CD8-positive, alpha-beta memory T cell (primary cell): Measurements from ENCODE around the gene GPC6. TPM values are rescaled to one million over a fixed set of nuclear protein-coding genes. Genes with fewer than 3 reads are reported as not detected.
A peak's percentile ranks its signal among the peaks of the same experiment; 100 is the strongest.

Experiments
- CTCF ChIA-PET: fragments of 350-600 bp; sonication (Branson Sonifier 250); formaldehyde crosslinking; loops from one replicate; lab custom pipeline; 2021; ENCODE audit warnings: antibody characterized with exemption; lab: Charles Lee
- POLR2A ChIA-PET: fragments of 350-600 bp; sonication (Branson Sonifier 250); formaldehyde crosslinking; loops from one replicate; lab custom pipeline; 2021; ENCODE audit warnings: antibody characterized with exemption; lab: Charles Lee
- DNase-seq, 5 donors: peaks; one replicate each; pipeline versions ENCODE4 v3.0.0 to v3.0.0-alpha.2; 2020 to 2022; ENCODE audit warnings: mixed read lengths in 1 of 5
- H3K27ac ChIP-seq: one replicate; pipeline ENCODE4 v1.7.0; 2013; ENCODE audit warnings: low read depth, mild to moderate bottlenecking, low read length, moderate library complexity
- H3K27me3 ChIP-seq: 2 replicates; pipeline ENCODE4 v1.7.0; 2013; ENCODE audit warnings: low read length, mild to moderate bottlenecking; ENCODE audit not compliant: insufficient read depth, poor library complexity, severe bottlenecking
- H3K36me3 ChIP-seq: 2 replicates; pipeline ENCODE4 v1.7.0; 2013; ENCODE audit warnings: mild to moderate bottlenecking, low read length, moderate library complexity; ENCODE audit not compliant: insufficient read depth
- H3K4me1 ChIP-seq: 2 replicates; pipeline ENCODE4 v1.7.0; 2013; ENCODE audit warnings: mild to moderate bottlenecking, low read length, moderate library complexity; ENCODE audit not compliant: insufficient read depth
- H3K4me3 ChIP-seq: 2 replicates; pipeline ENCODE4 v1.7.0; 2013; ENCODE audit warnings: mild to moderate bottlenecking, low read length
- H3K9me3 ChIP-seq: 2 replicates; pipeline ENCODE4 v1.7.0; 2013; ENCODE audit warnings: mild to moderate bottlenecking, low read length
- H3K27ac Mint-ChIP-seq, 8 donors: one replicate each; pipeline ENCODE4 v1.8.0; 2020 to 2021; ENCODE audit warnings: mixed read lengths in 8 of 8, mild to moderate bottlenecking in 6 of 8, inconsistent platforms in 3 of 8, moderate library complexity in 3 of 8
- H3K27me3 Mint-ChIP-seq, 2 donors: one replicate each; pipeline ENCODE4 v1.8.0; 2020 to 2021; ENCODE audit warnings: mixed read lengths in 2 of 2, mild to moderate bottlenecking in 1 of 2, moderate library complexity in 1 of 2
- H3K36me3 Mint-ChIP-seq, 3 donors: one replicate each; pipeline ENCODE4 v1.8.0; 2020 to 2021; ENCODE audit warnings: mixed read lengths in 3 of 3, inconsistent platforms in 1 of 3, mild to moderate bottlenecking in 1 of 3
- H3K4me1 Mint-ChIP-seq, 3 donors: one replicate each; pipeline ENCODE4 v1.8.0; 2020 to 2021; ENCODE audit warnings: mixed read lengths in 3 of 3, inconsistent platforms in 1 of 3, mild to moderate bottlenecking in 1 of 3
- H3K4me3 Mint-ChIP-seq, 7 donors: one replicate each; pipeline ENCODE4 v1.8.0; 2020 to 2021; ENCODE audit warnings: mixed read lengths in 7 of 7, mild to moderate bottlenecking in 6 of 7, moderate library complexity in 4 of 7, inconsistent platforms in 2 of 7
- H3K9me3 Mint-ChIP-seq, 5 donors: one replicate each; pipeline ENCODE4 v1.8.0; 2020 to 2022; ENCODE audit warnings: mixed read lengths in 5 of 5, mild to moderate bottlenecking in 3 of 5, moderate library complexity in 2 of 5, inconsistent platforms in 1 of 5
- polyA plus RNA-seq: library from polyadenylated mRNA; unstranded; fragments of 300-500 nt; fragmentation: Illumina TruSeq; gene quantifications from one replicate; pipeline ENCODE4 v1.2.3, GENCODE V29; 2021
- total RNA-seq, 2 experiments: library from RNA; stranded (reverse); gene quantifications; one replicate each; pipeline ENCODE4 v1.2.3, GENCODE V29; 2021

Gene GPC6
- total and polyA plus RNA-seq, 3 experiments from 2014 or later: not detected

DNA sequence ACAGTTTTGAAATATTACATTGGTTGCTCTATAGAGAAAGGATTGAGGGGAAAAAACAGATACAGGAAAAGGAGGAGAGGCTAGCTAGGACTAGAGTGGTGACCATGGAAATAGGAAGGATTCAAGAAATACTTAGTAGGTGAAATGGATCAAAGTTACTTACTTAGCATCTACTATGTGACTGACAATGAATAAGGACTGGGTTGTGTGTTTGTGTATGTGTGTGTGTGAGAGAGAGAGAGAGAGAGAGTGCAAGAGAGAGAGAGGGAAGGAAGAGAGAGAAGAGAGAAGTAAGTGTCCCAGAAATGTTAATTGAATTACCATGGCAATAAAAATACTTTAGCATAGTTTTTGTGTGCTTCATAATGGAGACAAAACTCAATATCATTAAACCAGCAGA is 7.9 kb downstream of the GPC6 start:
- H3K36me3 ChIP-seq: no peaks in the 10 kb centered on the region
- Mint-ChIP-seq H3K9me3 (peaks cover 10 to 17% (median 15%) of the 10 kb centered on the region in 5 donors), H3K4me1 (no peaks in the 10 kb centered on the region), H3K4me3 (no peak overlapping the region), H3K36me3 (no peaks in the 10 kb centered on the region), H3K27me3 (peaks cover 6 to 14% of the 10 kb centered on the region in 2 donors), H3K27ac (no peak overlapping the region)
- no peak for DNase-seq
- no peaks in the 10 kb centered on the region for H3K9me3 ChIP-seq
- no peak overlapping the region for H3K27ac ChIP-seq
- POLR2A ChIA-PET: no interaction called here
- CTCF ChIA-PET: no interaction called here
- no peaks in the 10 kb centered on the region for H3K4me1 ChIP-seq
- no peak overlapping the region for H3K4me3 ChIP-seq
- no peaks in the 10 kb centered on the region for H3K27me3 ChIP-seq

DNA sequence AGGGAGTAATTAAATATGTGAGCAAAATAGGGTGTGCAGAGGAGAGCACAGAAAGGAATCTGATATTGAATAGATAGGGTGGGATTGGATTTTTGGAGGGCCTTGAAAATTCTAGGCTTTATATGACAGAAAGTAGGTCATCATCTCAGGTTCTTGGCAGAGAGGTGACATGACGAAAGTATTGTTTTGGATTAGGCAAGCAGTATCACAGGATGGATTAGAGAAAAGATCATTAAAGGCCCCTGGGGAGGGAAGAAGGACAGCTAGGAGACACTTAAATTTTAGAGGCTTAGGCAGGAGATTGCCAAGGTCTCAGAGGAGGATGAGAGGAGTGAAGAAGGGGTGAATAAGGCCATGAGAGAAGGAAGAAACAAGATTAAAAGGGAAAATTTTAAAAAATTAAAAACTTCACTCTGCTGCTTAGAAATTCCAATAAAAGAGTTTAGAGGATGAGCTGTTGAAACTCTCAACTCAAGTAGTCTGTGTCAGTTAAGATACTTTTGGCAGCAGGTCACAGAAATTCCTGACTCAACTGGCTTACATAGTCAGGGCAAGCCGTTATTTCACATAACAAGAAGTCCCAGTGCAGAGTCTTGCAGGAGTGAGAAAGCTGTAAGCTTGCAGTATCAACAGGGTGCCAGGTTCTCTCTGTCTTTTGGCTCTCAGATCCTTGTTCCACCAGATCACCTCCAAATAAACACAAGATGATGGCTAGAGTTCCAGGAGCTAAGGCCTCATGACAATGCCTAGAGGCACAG is 8.8 kb downstream of the GPC6 start:
- H3K27ac ChIP-seq: no peak overlapping the region
- no peaks in the 10 kb centered on the region for H3K27me3 ChIP-seq

DNA sequence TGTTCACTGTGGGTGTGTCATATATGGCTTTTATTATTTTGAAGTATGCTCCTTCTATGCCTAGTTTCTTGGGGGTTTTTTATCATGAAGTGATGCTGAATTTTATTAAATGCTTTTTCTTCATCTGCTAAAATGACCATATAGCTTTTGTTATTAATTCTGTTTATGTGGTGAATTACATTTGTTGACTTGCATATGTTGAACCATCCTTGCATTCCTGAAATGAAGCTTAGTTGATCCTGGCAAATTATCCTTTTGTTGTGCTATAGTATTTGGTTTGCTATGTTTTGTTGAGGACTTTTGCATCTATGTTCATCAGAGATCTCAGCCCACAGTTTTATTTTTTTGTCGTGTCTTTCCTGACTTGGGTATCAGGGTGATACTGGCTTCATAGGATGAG is 12.1 kb downstream of the GPC6 start:
- no peak overlapping the region for H3K4me3 ChIP-seq
- DNase-seq: no peak
- Mint-ChIP-seq H3K36me3 (no peaks in the 10 kb centered on the region), H3K27ac (no peak overlapping the region), H3K9me3 (peaks cover 16 to 33% (median 21%) of the 10 kb centered on the region in 5 donors), H3K27me3 (no peaks in the 10 kb centered on the region), H3K4me3 (no peak overlapping the region), H3K4me1 (no peaks in the 10 kb centered on the region)
- CTCF ChIA-PET: no interaction called here
- POLR2A ChIA-PET: no interaction called here
- H3K4me1 ChIP-seq: no peaks in the 10 kb centered on the region
- H3K36me3 ChIP-seq: no peaks in the 10 kb centered on the region
- H3K9me3 ChIP-seq: no peaks in the 10 kb centered on the region
- no peaks in the 10 kb centered on the region for H3K27me3 ChIP-seq
- H3K27ac ChIP-seq: no peak overlapping the region

More for the DNA sequence above, 8.8 kb downstream of the GPC6 start:
- Mint-ChIP-seq H3K27ac (no peak overlapping the region), H3K4me3 (no peak overlapping the region), H3K27me3 (peaks cover 5 to 7% of the 10 kb centered on the region in 2 donors), H3K36me3 (no peaks in the 10 kb centered on the region), H3K9me3 (peaks cover 14 to 21% (median 19%) of the 10 kb centered on the region in 5 donors), H3K4me1 (no peaks in the 10 kb centered on the region)
- no peak for DNase-seq
- no peak overlapping the region for H3K4me3 ChIP-seq
- CTCF ChIA-PET: no interaction called here
- no peaks in the 10 kb centered on the region for H3K36me3 ChIP-seq
- POLR2A ChIA-PET: no interaction called here
- H3K4me1 ChIP-seq: no peaks in the 10 kb centered on the region
- H3K9me3 ChIP-seq: no peaks in the 10 kb centered on the region

DNA sequence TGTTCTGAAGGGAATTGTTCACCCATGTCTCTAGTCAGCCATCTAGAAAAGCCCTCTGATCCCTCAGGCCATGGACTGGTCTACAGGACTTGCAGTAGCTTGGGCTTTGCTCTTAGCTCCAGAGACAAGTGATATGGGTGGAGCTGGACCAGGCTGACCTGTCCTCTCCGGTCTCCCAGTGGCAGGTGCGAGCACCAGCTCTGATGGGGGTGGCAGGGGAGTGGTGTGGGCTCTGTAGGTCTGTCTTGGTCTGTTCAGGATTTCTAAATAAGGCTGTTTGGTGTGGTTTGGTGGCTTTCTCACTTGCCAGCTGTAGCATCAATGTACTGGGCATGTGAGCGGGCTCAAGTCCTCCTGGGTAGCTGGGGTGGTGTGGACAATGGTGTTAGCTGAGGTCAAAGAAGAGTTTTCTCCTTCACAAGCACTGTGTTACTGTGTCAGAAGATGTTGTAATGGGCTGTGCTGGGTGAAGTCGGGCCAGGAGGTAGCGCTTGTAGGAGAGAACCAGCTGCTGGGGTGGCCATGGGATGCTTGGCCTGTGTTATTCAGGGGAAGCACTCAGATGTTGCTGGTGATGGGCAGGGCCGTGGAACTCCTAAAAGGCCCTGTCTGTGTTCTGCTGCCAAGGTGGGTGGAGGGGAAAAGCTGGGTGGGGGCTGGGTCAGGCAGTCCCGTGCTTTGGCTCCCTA is 16.9 kb downstream of the GPC6 start:
- no peaks in the 10 kb centered on the region for H3K36me3 ChIP-seq
- no peak overlapping the region for H3K4me3 Mint-ChIP-seq
- H3K27ac ChIP-seq: no peak overlapping the region
- H3K36me3 Mint-ChIP-seq: no peaks in the 10 kb centered on the region
- ChIA-PET POLR2A (no interaction called here), CTCF (no interaction called here)
- no peaks in the 10 kb centered on the region for H3K9me3 ChIP-seq
- H3K9me3 Mint-ChIP-seq: peaks cover 11 to 24% (median 15%) of the 10 kb centered on the region in 5 donors
- H3K4me1 ChIP-seq: no peaks in the 10 kb centered on the region
- no peaks in the 10 kb centered on the region for H3K27me3 ChIP-seq
- no peak overlapping the region for H3K4me3 ChIP-seq
- DNase-seq: no peak
- H3K27me3 Mint-ChIP-seq: no peaks in the 10 kb centered on the region
- H3K4me1 Mint-ChIP-seq: no peaks in the 10 kb centered on the region
- H3K27ac Mint-ChIP-seq: peak overlapping the region in 2 of 8 donors; percentile 1 to 83

DNA sequence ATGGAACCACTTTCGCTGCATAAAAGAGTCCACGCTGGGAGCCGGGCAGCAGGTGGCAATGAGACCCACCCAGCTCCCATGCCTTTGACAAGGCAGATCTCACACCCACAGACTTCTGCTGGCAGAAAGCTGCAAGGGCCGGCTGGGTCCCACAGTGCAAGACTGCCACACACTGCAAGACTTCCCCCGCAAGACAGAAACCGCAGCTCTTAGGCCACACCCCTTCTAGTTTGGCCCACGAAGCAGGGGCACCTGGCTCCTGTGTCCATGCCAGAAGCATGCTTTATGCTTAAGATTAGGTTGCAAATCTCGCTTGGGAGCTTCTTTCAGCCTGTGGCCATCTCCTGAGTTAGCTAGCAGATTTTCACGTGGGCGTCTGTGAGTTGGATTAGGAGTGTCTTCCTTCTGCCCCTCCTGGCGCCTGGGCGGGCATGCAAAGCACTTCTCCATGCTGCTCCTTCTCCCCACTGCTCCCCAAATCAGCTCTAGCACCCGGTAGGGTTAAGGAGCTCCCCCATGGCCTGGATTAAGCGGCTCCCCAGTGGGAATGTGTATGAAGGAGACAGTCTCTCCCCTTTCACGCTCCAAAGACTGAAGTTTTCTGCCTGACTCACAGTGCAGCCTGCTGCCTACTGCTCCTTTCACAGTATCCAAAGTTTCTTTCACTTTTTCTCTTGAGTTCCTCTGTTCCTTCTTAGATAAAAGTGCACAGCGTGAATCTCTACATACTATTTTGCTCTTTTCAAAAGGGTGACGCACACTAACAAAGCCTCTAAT is 17.7 kb downstream of the GPC6 start:
- H3K27me3 Mint-ChIP-seq: no peaks in the 10 kb centered on the region
- POLR2A ChIA-PET: no interaction called here
- no peaks in the 10 kb centered on the region for H3K36me3 Mint-ChIP-seq
- no peaks in the 10 kb centered on the region for H3K4me1 Mint-ChIP-seq
- DNase-seq: no peak
- no peak overlapping the region for H3K27ac ChIP-seq
- peaks cover 7 to 17% (median 8%) of the 10 kb centered on the region in 5 donors for H3K9me3 Mint-ChIP-seq
- no peak overlapping the region for H3K27ac Mint-ChIP-seq
- H3K9me3 ChIP-seq: no peaks in the 10 kb centered on the region
- H3K27me3 ChIP-seq: no peaks in the 10 kb centered on the region
- H3K4me1 ChIP-seq: no peaks in the 10 kb centered on the region
- no peak overlapping the region for H3K4me3 Mint-ChIP-seq
- H3K4me3 ChIP-seq: no peak overlapping the region
- CTCF ChIA-PET: no interaction called here
- H3K36me3 ChIP-seq: no peaks in the 10 kb centered on the region

DNA sequence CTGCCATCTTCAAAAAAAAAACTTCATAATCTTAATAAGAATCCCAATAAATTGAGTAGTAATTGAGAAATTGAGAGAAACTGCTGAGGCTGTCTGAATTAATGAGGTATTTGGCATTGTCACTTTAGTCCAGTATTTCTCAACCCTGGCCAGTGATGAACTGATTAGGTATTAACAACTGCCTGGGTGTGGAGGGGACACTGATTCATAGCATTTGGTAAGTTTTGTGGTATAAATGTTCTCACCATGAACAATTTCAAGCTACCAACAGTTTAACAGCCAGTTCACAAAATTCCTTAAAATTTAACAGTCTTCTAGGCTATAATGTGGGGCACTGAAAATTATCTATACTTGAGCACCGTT is 18.3 kb downstream of the GPC6 start:
- POLR2A ChIA-PET: no interaction called here
- no peaks in the 10 kb centered on the region for H3K4me1 ChIP-seq
- H3K4me3 Mint-ChIP-seq: no peak overlapping the region
- H3K4me3 ChIP-seq: no peak overlapping the region
- H3K9me3 Mint-ChIP-seq: peaks cover 3 to 12% (median 5%) of the 10 kb centered on the region in 5 donors
- no peaks in the 10 kb centered on the region for H3K36me3 Mint-ChIP-seq
- no peaks in the 10 kb centered on the region for H3K27me3 ChIP-seq
- DNase-seq: no peak
- H3K4me1 Mint-ChIP-seq: no peaks in the 10 kb centered on the region
- H3K36me3 ChIP-seq: no peaks in the 10 kb centered on the region
- H3K27ac ChIP-seq: no peak overlapping the region
- CTCF ChIA-PET: no interaction called here
- no peaks in the 10 kb centered on the region for H3K27me3 Mint-ChIP-seq
- H3K9me3 ChIP-seq: no peaks in the 10 kb centered on the region
- no peak overlapping the region for H3K27ac Mint-ChIP-seq

DNA sequence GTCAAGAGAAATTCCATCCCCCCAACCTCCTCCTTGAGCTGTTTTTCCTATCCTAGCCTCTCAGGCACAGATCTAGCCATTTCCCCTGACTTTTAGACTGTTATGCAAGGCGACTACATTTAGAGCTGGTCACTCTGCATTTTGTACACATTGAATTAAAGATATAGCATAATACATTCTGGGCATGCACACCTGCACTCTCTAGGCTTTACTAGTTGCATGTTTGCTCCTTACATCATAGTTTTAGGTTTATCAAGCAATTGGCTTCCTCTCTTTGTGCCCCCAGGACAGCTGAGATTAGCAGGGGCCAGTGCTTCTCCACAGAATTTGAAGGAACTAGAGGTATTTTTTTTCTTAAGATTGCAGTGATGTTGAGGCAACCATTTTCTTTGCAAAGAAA is 19.5 kb downstream of the GPC6 start:
- Histone ChIP-seq H3K4me1 (no peaks in the 10 kb centered on the region), H3K4me3 (no peak overlapping the region), H3K9me3 (no peaks in the 10 kb centered on the region), H3K36me3 (no peaks in the 10 kb centered on the region), H3K27ac (no peak overlapping the region), H3K27me3 (no peaks in the 10 kb centered on the region)
- no peak for DNase-seq
- H3K9me3 Mint-ChIP-seq: peaks cover 0 to 8% (median 4%) of the 10 kb centered on the region in 5 donors
- no peak overlapping the region for H3K27ac Mint-ChIP-seq
- ChIA-PET POLR2A (no interaction called here), CTCF (no interaction called here)
- no peaks in the 10 kb centered on the region for H3K36me3 Mint-ChIP-seq
- H3K4me1 Mint-ChIP-seq: no peaks in the 10 kb centered on the region
- H3K27me3 Mint-ChIP-seq: peaks cover 0 to 3% of the 10 kb centered on the region in 2 donors
- no peak overlapping the region for H3K4me3 Mint-ChIP-seq

DNA sequence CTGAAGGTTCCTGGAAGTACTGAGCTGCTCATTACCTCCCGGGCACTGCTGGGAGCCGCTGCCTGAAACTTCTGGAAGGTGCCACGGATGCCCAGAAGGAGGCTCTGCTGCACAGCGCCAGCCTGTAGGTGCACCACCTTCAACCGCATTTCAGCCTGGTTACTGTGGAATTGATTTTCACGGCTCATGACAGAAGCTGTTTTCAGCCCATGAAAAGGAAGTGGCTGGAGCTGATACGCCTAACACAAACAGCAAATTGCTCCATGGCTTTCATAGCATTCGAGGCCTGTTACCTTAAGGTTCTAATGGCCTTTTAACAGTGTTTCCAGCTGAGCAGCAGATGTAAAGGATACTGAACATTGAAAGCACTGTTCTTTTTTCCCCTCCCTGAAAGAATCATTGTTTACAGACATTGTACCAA is 22.0 kb downstream of the GPC6 start:
- POLR2A ChIA-PET: no interaction called here
- Mint-ChIP-seq H3K27ac (no peak overlapping the region), H3K4me3 (no peak overlapping the region), H3K4me1 (no peaks in the 10 kb centered on the region), H3K27me3 (peaks cover 0 to 3% of the 10 kb centered on the region in 2 donors), H3K9me3 (peaks cover 0 to 3% (median 0%) of the 10 kb centered on the region in 5 donors), H3K36me3 (no peaks in the 10 kb centered on the region)
- no peak for DNase-seq
- Histone ChIP-seq H3K9me3 (no peaks in the 10 kb centered on the region), H3K27ac (no peak overlapping the region), H3K4me1 (no peaks in the 10 kb centered on the region), H3K27me3 (no peaks in the 10 kb centered on the region), H3K4me3 (no peak overlapping the region), H3K36me3 (no peaks in the 10 kb centered on the region)
- CTCF ChIA-PET: no interaction called here
